Transverse colon (tissue), 4 donors: ENCODE data around the gene GOLGA8S. TPM values are rescaled to one million over a fixed set of nuclear protein-coding genes. Genes with fewer than 3 reads are reported as not detected.

Experiments used
- small RNA-seq, 4 donors: library from RNA; depleted of rRNA; stranded (forward); fragments of <200 nt; gene quantifications; one replicate each; pipeline ENCODE3, GENCODE V24; 2016
- total RNA-seq, 4 donors: library from RNA; depleted of rRNA; stranded (reverse); fragments of >200 nt; gene quantifications; one replicate each; pipeline ENCODE4 v1.1.0, GENCODE V29; 2016

The GOLGA8S gene
- total RNA-seq, 4 donors from 2014 or later, result not detected

Small RNA genes lying within 50 kb of the gene (small RNA-seq; reads per million reads assigned to genes)
- 0 reads per million in 4 donors for gene RN7SL536P

Other genes with a start within 250 kb of the GOLGA8S start
- gene GOLGA6L1, start 217.9 kb upstream of the GOLGA8S start, total RNA-seq, result not detected
- not detected for gene GOLGA6L26, start 20.6 kb upstream of the GOLGA8S start, total RNA-seq
- gene GOLGA6L2, start 92.5 kb downstream of the GOLGA8S start, total RNA-seq, result not detected
- gene MKRN3, start 210.9 kb downstream of the GOLGA8S start, total RNA-seq, result 1 to 10 TPM in 1 of 4 donors, under 1 TPM in 2, not detected in 1; 0.14 to 3.2 (median 0.80) TPM